Activated T-helper 1 cell treated with anti-CD3 and anti-CD28 coated beads, Interleukin-12 subunit alpha, Interleukin-12 subunit beta, Interleukin-2, Interleukin-4 antibody, amounts not matched to agents 30 ng/mL and 10 ng/mL and 1 ng/mL, durations not matched to agents 14 hours and 24 hours and 36 hours (primary cell): ENCODE measurements around the gene HDAC1. TPM values are rescaled to one million over a fixed set of nuclear protein-coding genes. Genes with fewer than 3 reads are reported as not detected.
"Not testable (repeated sequence)": the region's sequence is repeated elsewhere in the genome, so short reads cannot be mapped to it uniquely, and the experiment has no call there.

Experiments used
- DNase-seq: peaks from one replicate; pipeline ENCODE4 v3.0.0; 2021; ENCODE audit warnings: low spot score
- H3K27ac Mint-ChIP-seq: one replicate; pipeline ENCODE4 v1.8.0; 2021; ENCODE audit warnings: mild to moderate bottlenecking, mixed read lengths
- H3K27me3 Mint-ChIP-seq: one replicate; pipeline ENCODE4 v1.8.0; 2022; ENCODE audit warnings: mild to moderate bottlenecking, moderate library complexity, mixed read lengths; ENCODE audit not compliant: insufficient read depth
- H3K36me3 Mint-ChIP-seq: one replicate; pipeline ENCODE4 v1.8.0; 2021; ENCODE audit warnings: low read depth, mixed read lengths
- H3K4me1 Mint-ChIP-seq: one replicate; pipeline ENCODE4 v1.8.0; 2021; ENCODE audit warnings: low read depth, mixed read lengths
- H3K4me3 Mint-ChIP-seq: one replicate; pipeline ENCODE4 v1.8.0; 2021; ENCODE audit warnings: mild to moderate bottlenecking, moderate library complexity, mixed read lengths
- H3K9me3 Mint-ChIP-seq: one replicate; pipeline ENCODE4 v1.8.0; 2021; ENCODE audit warnings: mixed read lengths
- intact Hi-C: fragments of 100-400 bp; cut with micrococcal nuclease; formaldehyde crosslinking; loops from one replicate; pipeline ENCODE4 v1.15.1; 2024
- total RNA-seq: library from RNA; stranded (reverse); gene quantifications from 2 replicates; pipeline ENCODE4 v1.2.3, GENCODE V29; 2022

Gene HDAC1
- total RNA-seq, 1 donor from 2014 or later: 177 TPM

DNA sequence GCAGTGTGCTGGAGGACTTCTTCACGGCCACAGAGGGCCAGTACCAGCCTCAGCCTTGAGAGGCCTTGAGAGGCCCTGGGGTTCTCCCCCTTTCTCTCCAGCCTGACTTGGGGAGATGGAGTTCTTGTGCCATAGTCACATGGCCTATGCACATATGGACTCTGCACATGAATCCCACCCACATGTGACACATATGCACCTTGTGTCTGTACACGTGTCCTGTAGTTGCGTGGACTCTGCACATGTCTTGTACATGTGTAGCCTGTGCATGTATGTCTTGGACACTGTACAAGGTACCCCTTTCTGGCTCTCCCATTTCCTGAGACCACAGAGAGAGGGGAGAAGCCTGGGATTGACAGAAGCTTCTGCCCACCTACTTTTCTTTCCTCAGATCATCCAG, 6.2 kb upstream of the HDAC1 start:
- DNase-seq: no peak
- Mint-ChIP-seq H3K9me3 (no peaks in the 10 kb centered on the region), H3K27ac (no peak overlapping the region), H3K4me3 (no peak overlapping the region), H3K36me3 (peaks cover 27% of the 10 kb centered on the region), H3K4me1 (no peaks in the 10 kb centered on the region), H3K27me3 (no peaks in the 10 kb centered on the region)
- intact Hi-C loops: no loop called here

DNA sequence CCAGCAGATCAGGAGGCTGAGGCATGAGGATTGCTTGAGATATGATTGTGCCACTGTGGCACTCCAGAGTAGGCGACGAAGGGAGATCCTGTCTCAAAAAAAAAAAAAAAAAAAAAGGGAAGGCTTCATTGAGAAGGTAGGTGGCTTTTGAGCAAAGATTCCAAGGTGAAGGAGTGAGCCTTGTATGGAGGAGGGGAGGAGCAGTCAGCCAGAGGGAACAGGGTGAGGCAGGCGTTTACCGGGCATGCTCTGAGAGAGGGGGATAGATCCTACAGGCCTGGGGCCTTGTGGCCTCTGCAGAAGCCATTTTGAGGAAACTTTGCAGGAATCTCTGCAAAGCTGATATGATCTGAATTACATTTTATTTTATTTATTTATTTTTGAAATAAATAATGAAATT, 5.1 kb upstream of the HDAC1 start:
- H3K4me1 Mint-ChIP-seq: peaks cover 7% of the 10 kb centered on the region
- intact Hi-C loops: no loop called here
- peaks cover 27% of the 10 kb centered on the region for H3K36me3 Mint-ChIP-seq
- H3K27ac Mint-ChIP-seq: no peak overlapping the region
- H3K4me3 Mint-ChIP-seq: no peak overlapping the region
- H3K27me3 Mint-ChIP-seq: no peaks in the 10 kb centered on the region
- H3K9me3 Mint-ChIP-seq: no peaks in the 10 kb centered on the region
- DNase-seq: no peak

DNA sequence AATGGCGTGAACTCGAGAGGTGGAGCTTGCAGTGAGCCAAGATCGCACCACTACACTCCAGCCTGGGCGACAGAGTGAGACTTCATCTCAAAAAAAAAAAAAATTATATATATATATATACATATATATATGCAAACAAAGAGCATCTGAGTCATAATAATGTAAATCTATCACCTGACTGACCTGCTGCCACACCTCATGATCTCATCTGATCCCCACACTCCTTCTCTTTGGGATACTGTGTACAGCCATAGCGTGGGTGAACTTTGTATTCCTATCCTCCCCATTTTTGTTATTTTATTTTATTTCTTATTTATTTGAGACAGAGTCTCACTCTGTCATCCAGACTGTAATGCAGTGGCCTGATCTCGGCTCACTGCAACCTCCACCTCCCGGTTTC, 2.6 kb upstream of the HDAC1 start:
- Mint-ChIP-seq H3K36me3 (peaks cover 27% of the 10 kb centered on the region), H3K4me1 (peaks cover 14% of the 10 kb centered on the region)

DNA sequence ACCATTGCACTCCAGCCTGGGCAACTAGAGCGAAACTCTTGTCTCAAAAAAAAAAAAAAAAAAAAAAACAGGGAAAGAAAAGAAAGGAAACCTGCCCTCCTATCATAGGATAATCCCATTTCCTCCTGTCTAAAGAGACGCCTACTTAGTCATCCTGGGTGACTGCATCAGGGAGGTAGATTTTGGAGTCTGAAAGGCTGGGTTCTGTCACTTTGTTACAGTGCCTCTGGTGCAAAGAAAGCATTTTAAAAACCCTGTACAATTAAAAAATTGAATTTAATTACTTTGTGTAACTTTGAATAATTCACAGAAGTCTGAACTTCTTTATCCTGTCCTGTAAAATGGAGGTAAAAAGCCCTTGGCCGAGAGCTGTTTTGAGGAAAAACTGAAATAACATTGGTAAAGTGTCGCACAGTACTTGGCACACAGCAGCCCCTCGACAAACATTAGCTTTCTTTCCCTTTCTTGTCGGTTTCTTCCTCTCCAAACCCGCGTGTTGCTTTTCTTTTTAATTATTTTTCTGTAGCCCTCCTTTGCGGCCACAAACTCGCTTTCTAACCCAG, 657 bp upstream of the HDAC1 start:
- H3K27ac Mint-ChIP-seq: peak overlapping the region; percentile 94

More for the DNA sequence above, 2.6 kb upstream of the HDAC1 start:
- Mint-ChIP-seq H3K4me3 (no peak overlapping the region), H3K9me3 (no peaks in the 10 kb centered on the region), H3K27me3 (no peaks in the 10 kb centered on the region), H3K27ac (no peak overlapping the region)
- intact Hi-C loops: no loop called here
- DNase-seq: no peak

DNA sequence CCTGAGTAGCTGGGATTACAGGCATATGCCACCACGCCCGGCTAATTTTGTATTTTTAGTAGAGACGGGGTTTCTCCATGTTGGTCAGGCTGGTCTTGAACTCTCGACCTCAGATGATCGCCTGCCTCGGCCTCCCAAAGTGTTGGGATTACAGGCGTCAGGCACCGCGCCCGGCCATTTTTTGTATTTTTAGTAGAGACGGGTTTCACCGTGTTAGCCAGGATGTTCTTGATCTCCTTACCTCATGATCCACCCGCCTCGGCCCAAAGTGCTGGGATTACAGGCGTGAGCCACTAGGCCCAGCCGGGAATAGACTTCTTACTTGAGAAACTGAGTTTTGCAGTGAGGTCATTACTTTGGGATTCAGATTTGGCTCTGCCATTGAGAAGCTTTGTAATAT, 6.3 kb downstream of the HDAC1 start:
- DNase-seq, intact Hi-C loops, H3K4me3 Mint-ChIP-seq, H3K27ac Mint-ChIP-seq, H3K27me3 Mint-ChIP-seq, H3K9me3 Mint-ChIP-seq: not testable (repeated sequence)
- peaks cover 38% of the 10 kb centered on the region for H3K36me3 Mint-ChIP-seq
- H3K4me1 Mint-ChIP-seq: peaks cover 50% of the 10 kb centered on the region

More for the DNA sequence above, 657 bp upstream of the HDAC1 start:
- no peaks in the 10 kb centered on the region for H3K9me3 Mint-ChIP-seq
- H3K4me3 Mint-ChIP-seq: peak overlapping the region; percentile 93
- no peaks in the 10 kb centered on the region for H3K27me3 Mint-ChIP-seq
- DNase-seq: no peak
- H3K36me3 Mint-ChIP-seq: peaks cover 22% of the 10 kb centered on the region
- intact Hi-C loops: loop anchor here (2.0 kb wide), 2 partner anchors 18 to 50 kb away; no protein-coding TSS in a partner anchor
- H3K4me1 Mint-ChIP-seq: peaks cover 30% of the 10 kb centered on the region

DNA sequence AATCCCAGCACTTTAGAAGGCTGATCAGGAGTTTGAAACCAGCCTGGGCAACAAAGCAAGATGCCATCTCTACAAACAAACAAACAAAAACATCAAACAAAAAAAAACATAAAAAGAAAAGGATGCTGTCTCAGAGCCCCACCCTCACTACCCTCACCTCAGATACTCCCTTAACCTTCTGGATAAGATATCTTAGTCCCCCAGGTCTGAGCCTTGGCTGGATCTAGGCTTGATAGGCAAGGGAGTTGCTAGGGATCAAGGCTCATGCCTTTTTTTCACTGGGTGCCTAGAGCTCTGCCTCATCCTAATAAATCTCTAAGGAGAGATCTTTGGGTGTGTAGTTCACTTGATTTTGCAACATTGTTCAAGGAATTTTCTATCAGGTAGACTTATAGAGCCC, 7.4 kb downstream of the HDAC1 start:
- H3K36me3 Mint-ChIP-seq: peaks cover 48% of the 10 kb centered on the region
- no peak for DNase-seq
- intact Hi-C loops: no loop called here
- H3K4me1 Mint-ChIP-seq: peaks cover 57% of the 10 kb centered on the region
- no peaks in the 10 kb centered on the region for H3K9me3 Mint-ChIP-seq
- H3K27me3 Mint-ChIP-seq: no peaks in the 10 kb centered on the region
- no peak overlapping the region for H3K27ac Mint-ChIP-seq
- H3K4me3 Mint-ChIP-seq: no peak overlapping the region

DNA sequence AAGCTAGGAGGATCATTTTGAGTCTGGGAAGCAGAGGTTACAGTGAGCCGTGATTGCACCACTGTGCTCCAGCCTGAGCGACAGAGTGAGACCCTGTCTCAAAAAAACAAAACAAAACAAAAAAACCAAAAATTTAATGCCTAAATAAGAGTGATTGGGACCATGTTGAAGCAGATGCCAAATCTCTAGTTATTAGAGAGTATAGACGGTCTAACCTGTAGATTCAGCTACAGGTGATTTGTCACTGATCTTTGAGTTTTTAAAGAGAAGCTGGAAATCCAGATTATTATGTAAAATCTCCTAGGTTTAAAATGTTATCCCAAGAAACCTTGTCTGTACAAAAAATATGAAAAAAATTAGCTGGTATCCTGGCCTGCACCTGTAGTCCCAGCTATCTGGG, 11.5 kb downstream of the HDAC1 start:
- Mint-ChIP-seq H3K9me3 (no peaks in the 10 kb centered on the region), H3K4me1 (peaks cover 45% of the 10 kb centered on the region), H3K27me3 (no peaks in the 10 kb centered on the region), H3K27ac (no peak overlapping the region), H3K36me3 (peaks cover 51% of the 10 kb centered on the region), H3K4me3 (no peak overlapping the region)
- intact Hi-C loops: no loop called here
- DNase-seq: no peak

DNA sequence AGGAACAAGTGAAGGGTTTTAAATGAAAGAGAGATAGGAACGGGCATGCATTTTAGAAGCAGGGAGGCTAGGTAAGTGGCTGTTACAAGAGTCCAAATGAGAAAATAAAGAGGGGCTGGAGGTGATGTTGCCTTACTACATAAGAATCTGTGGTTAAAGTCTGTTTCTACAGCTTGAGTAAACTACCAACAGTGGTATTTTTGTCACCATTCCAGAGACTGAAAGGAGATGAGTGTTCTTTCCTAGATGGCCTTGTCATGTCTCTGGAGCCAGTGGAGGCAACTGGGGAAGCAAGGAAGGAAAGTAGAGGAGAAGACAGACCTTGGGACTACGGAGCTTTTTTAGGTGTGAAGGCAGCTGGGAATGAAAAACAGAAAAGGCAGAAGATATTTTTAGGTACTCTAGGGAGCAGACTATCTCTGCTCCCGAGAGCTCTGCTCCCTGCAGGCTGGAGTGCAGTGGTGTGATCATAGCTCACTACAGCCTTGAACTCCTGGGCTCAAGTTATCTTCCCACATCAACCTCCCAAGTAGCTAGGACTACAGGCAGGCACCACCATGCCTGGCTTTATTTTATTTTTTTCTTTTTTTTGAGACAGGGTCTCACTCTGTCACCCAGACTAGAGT, 12.2 kb downstream of the HDAC1 start:
- Mint-ChIP-seq H3K27ac (peak overlapping the region; percentile 6), H3K9me3 (no peaks in the 10 kb centered on the region), H3K27me3 (no peaks in the 10 kb centered on the region), H3K4me3 (no peak overlapping the region), H3K4me1 (peaks cover 46% of the 10 kb centered on the region), H3K36me3 (peaks cover 51% of the 10 kb centered on the region)
- no peak for DNase-seq
- intact Hi-C loops: no loop called here

DNA sequence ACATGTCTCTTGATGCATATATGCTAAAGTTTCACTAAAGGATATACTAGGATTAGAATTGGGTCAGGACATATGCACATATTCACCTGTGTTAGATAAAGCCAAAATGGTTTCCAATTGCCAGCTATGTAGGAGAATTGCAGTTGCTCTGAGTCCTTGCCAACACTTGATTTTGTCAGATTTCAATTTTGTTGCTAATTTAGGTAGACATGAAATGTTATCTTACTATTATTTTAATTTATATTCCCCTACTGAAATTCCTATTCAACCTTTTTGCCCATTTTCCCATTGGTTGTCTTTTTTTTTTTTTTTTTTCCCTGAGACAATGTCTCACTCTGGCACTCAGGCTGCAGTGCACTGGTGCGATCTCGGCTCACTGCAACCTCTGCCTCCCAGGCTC, 13.4 kb downstream of the HDAC1 start:
- H3K27ac Mint-ChIP-seq: no peak overlapping the region
- H3K4me1 Mint-ChIP-seq: peaks cover 51% of the 10 kb centered on the region
- DNase-seq: no peak
- H3K9me3 Mint-ChIP-seq: no peaks in the 10 kb centered on the region
- no peaks in the 10 kb centered on the region for H3K27me3 Mint-ChIP-seq
- peaks cover 54% of the 10 kb centered on the region for H3K36me3 Mint-ChIP-seq
- H3K4me3 Mint-ChIP-seq: no peak overlapping the region
- intact Hi-C loops: no loop called here

DNA sequence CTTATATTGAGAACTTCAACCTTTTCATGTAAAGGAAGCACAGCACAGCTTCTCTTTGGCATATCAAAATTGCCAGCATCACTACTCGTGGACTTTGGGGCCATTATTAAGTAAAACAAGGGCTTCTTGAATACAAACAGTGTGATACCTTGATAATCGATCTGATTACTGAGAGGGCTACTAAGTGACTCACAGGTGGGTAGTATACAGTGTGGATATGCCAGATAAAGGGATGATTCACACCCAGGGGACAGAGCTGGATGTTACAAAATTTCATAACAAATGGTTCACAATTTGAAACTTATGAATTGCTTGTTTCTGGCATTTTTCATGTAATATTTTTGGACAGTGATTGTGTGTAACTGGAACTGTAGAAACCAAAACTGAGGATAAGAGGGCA, 15.4 kb downstream of the HDAC1 start:
- H3K4me3 Mint-ChIP-seq: no peak overlapping the region
- H3K4me1 Mint-ChIP-seq: peaks cover 53% of the 10 kb centered on the region
- H3K27me3 Mint-ChIP-seq: no peaks in the 10 kb centered on the region
- intact Hi-C loops: no loop called here
- H3K27ac Mint-ChIP-seq: peak overlapping the region; percentile 6
- no peaks in the 10 kb centered on the region for H3K9me3 Mint-ChIP-seq
- peaks cover 42% of the 10 kb centered on the region for H3K36me3 Mint-ChIP-seq
- no peak for DNase-seq

DNA sequence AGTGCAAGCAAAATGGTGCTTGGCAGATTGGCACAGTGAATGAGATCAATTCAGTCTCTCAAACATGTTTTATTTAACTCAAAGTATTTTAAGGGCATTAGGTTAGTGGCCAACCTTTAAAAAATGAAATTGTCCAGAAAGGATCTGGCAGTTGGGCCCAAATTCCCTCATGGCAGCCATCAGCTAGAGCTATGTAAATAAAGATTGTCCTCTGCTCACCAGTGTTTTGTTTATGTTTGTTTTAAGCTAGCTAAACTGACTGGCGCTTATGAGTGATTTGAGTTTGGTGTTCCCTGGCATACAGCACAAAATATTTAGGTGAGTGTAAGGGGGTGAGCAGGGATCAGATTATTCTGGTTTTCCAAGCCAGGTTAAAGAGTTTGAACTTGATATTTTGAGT, 18.1 kb downstream of the HDAC1 start:
- intact Hi-C loops: no loop called here
- no peaks in the 10 kb centered on the region for H3K9me3 Mint-ChIP-seq
- no peak for DNase-seq
- H3K4me1 Mint-ChIP-seq: peaks cover 42% of the 10 kb centered on the region
- H3K4me3 Mint-ChIP-seq: no peak overlapping the region
- peak overlapping the region; percentile 30 for H3K27ac Mint-ChIP-seq
- peaks cover 28% of the 10 kb centered on the region for H3K36me3 Mint-ChIP-seq
- H3K27me3 Mint-ChIP-seq: no peaks in the 10 kb centered on the region

DNA sequence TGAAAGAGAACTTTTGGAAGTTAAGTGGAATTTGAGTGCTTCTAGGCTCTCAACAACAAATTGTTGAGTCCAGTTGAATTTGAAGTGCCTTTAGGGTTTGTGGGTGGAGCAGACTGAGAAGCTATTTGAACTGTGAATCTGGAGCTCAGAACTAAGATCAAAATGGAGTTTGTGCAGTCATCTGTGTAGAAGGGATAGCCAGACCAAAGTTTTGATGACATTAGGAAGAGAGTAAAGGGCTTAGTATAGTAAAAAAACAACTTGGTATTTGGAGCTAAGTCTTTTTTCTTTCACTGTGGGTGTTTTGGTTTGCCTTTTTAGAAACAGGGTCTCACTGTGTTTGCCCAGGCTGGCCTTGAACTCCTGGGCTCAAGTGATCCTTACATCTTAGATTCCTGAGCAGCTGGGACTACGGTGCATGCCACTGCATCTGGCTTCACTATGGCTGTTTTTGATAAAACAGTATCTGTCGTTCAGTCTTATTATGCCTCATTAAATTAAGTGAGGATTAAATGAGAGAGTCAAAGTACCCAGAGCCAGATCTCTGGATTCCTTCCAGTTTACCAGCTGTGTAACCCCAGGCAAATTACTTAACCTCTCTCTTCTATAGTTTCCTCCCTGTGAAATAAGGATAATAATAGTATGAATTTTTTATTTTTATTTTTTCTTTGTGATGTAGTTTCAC, 20.0 kb downstream of the HDAC1 start:
- DNase-seq: no peak
- Mint-ChIP-seq H3K4me3 (no peak overlapping the region), H3K27ac (peak overlapping the region; percentile 21), H3K36me3 (peaks cover 21% of the 10 kb centered on the region), H3K27me3 (no peaks in the 10 kb centered on the region), H3K9me3 (no peaks in the 10 kb centered on the region), H3K4me1 (peaks cover 51% of the 10 kb centered on the region)
- intact Hi-C loops: no loop called here

DNA sequence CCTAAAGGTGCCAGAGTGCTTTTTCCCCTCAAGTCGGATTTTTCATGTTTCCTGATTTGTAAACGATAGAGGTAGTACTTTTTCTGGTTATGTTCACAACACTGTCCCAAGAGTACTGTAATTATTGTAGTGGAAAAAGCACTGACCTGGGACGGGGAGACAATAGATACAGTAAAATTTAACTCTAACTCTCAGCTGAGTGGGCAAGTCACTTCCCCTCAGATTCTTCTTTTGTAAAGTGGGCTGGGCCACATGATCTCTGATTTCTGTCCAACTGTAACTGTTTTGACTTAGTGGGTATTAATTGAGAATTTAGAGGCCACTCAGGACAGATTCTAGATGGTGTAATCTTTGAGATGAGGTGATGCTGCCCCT, 25.0 kb downstream of the HDAC1 start:
- H3K4me1 Mint-ChIP-seq: peaks cover 32% of the 10 kb centered on the region
- no peaks in the 10 kb centered on the region for H3K27me3 Mint-ChIP-seq
- H3K4me3 Mint-ChIP-seq: no peak overlapping the region
- no peak overlapping the region for H3K27ac Mint-ChIP-seq
- H3K9me3 Mint-ChIP-seq: no peaks in the 10 kb centered on the region
- peaks cover 16% of the 10 kb centered on the region for H3K36me3 Mint-ChIP-seq
- intact Hi-C loops: no loop called here
- no peak for DNase-seq
